GM18502 (cell line): ENCODE data around the gene HSF2BP.
"Not testable (repeated sequence)": the region's sequence is repeated elsewhere in the genome, so short reads cannot be mapped to it uniquely, and the experiment has no call there.

Source experiments
- ATAC-seq: cut with Tn5 transposase; IDR thresholded peaks from one replicate; pipeline ENCODE4 v1.9.1; 2021; ENCODE audit warnings: mild to moderate bottlenecking; ENCODE audit not compliant: unreplicated experiment, poor library complexity

HSF2BP gene

GRCh38 chr21:43623588-43623987, 35.7 kb downstream of the HSF2BP start:
- ATAC-seq: no peak

DNA sequence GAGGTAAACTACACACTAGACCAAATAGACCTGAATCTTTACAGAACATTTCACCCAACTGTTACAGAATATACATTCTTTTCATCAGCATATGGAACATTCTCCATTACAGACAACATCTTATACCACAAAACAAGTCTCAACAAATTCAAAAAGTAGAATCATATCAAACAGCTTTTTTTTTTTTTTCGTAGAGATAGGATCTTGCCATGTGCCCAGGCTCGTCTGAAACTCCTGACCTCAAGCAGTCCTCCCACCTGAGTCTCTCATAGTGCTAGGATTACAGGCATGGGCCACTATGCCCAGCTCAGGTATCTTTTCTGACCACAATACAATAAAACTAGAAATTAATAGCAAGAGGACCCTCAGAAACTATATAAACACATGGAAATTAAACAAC, 36.5 kb downstream of the HSF2BP start:
- ATAC-seq: no peak

- no peak for ATAC-seq
These were observed 39.4 kb downstream of the HSF2BP start for GRCh38 chr21:43619856-43620255.

DNA sequence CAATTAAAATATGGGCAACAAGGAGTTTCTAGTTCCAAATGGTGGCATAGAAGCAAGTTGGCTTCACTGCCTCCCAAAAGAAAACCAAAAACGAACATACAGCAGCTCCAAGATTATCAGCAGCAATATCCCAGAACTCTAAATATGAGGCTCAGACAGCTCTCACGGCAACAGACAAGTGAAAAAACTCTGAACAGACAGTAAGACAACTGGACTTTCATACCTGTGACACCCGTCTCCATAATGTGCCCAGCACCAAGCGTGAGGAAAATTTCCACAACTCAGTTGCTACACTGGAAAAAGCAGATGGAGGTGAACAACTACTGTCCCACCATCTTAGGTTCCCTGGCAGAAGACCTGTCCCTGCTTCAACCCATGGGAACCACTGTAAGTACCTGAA, 39.9 kb downstream of the HSF2BP start:
- no peak for ATAC-seq

DNA sequence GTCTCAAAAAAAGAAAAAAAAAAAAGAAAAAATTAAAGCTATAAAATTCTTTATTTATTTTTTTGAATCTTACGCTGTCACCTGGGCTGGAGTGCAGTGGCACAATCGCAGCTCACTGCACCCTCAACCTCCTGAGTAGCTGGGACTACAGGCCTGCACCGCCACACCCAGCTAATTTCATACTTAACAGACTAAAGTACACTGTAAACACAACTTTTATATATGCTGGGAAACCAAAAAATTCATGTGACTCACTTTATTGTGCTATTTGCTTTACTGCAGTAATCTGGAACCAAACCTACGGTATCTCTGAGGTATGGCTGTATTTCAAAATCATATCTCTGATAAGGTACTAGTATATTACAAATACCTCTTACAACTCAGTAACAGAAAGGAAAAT, 40.3 kb downstream of the HSF2BP start:
- ATAC-seq: no peak

GRCh38 chr21:43616861-43617260, 42.4 kb downstream of the HSF2BP start:
- not testable (repeated sequence) for ATAC-seq

DNA sequence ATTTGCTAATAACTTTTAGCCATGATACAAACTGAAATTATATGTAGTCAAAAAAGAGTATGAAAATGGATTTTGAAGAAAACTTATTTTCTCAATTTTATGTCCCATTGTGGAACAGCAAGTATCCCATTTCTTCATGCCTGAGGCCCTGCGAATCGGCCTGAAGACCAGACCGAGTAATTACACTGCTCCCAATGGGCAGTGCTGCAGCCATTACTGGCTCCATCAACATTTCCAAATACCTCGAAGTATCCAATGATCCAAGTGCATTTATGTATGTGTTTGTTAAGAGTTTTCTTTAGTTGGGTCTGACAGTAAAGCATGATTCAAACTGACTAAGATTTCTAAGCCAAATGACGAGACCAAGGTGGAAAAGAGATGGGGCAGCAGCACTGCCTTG, 44.4 kb downstream of the HSF2BP start:
- no peak for ATAC-seq

GRCh38 chr21:43613755-43614638, 45.3 kb downstream of the HSF2BP start:
- ATAC-seq: no peak

DNA sequence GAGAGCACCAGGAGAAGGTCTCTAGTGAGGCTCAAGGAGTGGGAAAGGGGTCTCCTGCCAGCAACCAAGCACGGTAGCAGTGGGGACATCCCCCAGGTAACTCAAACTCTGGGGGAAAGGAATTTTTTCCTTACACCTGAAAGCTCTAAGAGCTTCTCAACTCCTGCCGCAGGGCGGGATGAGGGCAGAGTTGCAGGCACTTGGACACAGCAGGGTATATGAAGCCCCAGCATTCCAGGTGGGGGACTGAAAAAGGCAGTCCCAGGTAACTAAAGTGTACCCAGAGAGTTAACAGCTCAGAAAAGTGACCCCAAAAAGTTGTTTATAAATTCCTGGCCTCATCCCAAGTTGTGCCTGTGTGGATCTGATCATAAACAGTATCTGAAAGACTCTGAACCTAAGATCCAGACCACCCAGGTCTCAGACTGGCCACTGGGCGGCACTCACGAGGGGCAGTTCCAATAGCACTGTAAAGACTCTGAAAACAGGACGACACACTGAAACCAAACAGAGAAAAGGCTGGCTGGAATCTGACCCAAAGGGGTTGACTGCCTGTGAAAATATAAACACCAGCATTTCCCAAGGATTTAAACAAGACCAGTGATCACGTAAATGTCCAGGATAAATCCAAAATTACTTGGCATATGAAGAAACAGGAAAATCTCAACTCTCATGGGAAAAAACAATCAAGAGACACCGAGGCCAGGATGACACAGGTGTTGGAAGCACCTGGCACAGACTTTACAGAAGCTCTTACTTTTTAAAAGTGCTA, 47.5 kb downstream of the HSF2BP start:
- no peak for ATAC-seq

DNA sequence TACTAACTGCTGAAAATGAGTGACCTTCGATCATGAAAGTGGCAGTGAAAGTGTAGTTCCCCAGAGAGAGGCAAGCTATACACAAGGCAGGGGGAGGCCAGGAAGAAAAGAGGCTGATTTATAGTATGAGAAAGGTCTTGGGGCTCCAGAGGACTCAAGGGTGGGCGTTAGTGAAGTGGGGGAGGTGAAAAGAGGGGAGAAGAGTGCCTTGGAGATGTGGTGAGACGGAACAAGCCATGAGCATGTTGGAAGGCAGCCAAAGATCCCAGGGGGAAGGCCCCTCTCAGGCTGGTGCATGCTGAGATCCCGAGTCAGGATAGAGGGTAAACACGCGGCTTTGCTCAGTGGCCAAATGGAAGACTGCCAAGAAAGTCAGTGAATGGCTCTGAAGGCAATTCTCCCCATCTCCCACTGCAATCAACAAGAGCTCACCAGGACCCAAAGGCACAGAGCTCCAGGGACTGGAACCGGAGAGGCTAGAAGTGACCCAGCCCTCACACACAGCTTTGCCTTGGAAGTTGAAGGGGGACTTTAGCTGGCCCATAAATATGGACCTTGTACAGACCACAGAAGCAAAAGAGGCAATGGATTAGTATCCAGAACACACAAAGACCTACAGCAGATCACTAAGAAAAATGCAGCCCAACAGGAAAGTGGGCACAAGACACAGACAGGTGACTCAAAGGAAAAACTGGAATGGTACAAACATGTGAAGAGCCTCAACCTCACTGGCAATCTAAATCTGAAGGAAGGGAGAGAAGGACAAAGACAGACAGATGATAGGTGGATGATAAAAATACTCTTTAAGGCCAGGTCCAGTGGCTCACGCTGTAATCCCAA, 49.6 kb downstream of the HSF2BP start:
- ATAC-seq: no peak

- ATAC-seq: no peak
These were observed 50.6 kb downstream of the HSF2BP start for GRCh38 chr21:43608664-43609063.

GRCh38 chr21:43608225-43608624, 51.1 kb downstream of the HSF2BP start:
- no peak for ATAC-seq

DNA sequence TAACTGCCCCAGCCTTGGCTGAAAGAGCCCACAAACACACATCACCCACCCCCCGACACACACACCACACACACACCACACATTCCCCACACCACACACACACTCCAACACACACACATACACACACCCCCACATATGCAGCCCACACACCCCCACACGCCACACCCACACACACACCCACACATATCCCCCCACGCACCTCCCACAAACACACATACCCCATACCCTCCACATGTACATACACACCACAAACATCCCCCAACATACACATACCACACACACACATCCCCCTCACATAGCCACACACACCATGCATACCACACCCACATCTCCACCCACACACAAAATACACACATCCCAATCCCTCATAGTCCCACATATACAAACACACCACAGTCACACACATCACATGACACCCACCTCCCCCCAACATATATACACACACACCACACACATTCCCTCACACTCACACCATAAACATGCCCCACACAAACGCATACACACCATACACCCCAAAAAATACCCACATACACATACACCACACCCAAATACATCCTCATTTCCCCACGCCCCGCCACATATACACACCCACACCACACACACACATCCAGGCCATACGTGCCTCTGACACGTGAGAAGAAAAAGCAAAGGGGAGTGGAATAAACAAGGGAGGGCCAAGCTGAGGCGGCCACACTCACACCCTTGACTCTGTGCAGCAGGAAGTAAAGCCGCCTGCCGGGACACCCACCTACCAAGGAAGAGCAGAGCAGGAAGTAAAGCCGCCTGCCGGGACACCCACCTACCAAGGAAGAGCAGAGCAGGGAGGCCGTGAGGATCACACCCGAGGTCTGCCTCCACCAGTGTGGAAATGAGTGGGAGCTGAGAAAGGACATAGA, 53.7 kb downstream of the HSF2BP start:
- no peak for ATAC-seq

- no peak for ATAC-seq
These were observed 54.6 kb downstream of the HSF2BP start for GRCh38 chr21:43604505-43605204.

DNA sequence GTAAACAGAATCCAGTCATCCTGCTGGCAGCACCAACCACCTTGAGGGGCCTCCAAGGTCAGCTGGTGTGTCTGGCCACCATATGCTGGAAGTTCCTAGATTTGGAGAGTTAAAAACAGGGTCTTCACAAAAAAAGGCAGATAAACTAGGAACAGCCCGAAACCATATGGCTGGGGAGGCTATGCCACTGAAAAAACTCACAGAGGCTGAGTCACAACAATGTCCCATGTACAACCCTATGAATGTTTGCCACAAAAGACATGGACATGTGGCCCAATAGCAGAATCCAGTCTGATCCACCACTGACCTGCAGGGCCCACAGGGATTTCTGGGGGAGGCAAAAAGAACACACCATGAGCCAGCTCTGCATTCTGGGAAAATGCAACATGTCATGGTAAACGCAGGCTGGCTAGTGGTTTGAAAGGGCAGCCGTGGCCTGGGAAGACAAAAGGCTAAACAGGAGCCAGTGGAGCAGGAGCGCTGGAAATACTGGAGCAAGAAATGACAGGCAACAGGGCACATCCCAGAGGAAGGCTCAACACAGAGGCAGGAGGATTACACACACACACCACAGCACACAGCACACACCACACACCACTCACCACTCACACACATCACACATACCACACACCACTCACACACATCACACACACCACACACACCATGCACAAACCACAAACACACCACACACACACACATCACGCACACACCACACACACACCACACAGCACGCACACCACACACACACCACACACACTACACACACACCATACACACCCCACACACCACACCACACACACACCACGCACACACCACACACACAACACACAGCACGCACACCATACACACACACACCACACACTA, 55.4 kb downstream of the HSF2BP start:
- ATAC-seq: no peak

DNA sequence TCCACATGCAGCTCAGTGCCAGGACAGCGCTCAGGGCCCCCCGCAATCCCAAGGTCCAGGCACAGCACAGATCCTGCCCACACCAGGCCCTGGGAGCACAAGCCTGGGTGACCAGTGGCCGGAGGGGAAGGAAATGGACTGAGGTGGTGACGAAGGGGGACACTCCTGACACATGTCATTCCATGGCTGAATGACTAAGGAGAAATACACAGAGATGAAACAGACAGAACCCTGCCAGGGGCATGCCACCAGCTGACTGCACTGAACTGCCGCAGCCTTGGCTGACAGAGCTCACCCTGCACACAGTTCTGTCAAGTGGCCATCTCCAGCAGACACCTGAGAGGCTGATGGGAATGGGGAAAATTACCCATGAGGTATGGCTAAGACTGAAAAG, 56.1 kb downstream of the HSF2BP start:
- ATAC-seq: no peak

DNA sequence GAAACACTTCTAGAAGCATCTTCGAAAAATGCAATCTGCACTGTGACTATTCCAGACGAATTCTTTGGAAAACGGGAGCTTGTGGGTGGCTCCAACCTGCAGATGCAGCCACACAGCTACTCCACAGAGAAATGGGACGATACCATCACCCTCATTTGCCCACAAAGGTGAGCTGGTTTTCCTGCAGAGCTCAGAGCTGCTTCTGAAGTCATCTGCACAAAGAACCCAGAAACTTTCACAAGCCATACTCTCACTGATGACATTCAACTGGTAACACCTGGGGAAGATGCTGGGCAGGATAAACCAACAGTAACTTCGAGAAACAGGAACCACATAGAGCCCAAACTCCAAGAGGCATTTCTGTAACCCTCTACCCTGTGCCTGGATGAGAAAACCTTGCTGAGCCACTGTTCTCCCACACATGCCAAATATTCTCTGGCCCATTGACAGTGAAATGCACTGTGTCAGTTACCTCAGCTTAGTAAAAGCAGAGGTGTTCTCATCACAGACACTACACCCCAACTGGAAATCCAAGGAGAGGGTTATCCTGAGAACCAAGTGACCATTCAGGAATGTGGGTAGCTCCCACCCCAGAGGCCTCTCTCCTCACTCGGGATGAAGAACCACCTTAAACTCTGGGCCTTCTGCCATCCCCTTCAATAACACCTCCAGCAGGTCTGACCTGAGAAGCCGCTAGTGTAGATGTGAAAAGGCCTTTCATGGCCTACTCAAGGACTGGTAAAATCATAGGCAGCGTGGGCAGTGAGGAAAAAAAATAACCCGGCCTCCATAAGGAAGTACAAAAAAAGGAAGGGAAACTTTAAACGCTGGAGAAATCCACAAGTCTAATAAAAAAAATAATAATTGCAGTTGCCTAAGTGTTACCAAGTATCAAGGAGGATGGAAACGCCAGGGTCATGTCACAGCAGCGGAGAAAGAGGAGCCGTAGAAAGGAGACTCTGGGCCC, 56.7 kb downstream of the HSF2BP start:
- ATAC-seq: no peak
